Activated T-cell treated with anti-CD3 and anti-CD28 coated beads for 4 hours (primary cell): ENCODE data around the gene RETREG3.
"Not testable (repeated sequence)": the region's sequence is repeated elsewhere in the genome, so short reads cannot be mapped to it uniquely, and the experiment has no call there.

Source experiments
- DNase-seq: peaks from one replicate; pipeline ENCODE4 v3.0.0-alpha.2; 2020

The RETREG3 gene

GRCh38 chr17:42609182-42609813, at the start of gene RETREG3, which contains the start of gene TUBG1:
TSS of gene RETREG3 (minus strand) at chr17:42609374. CDS start at chr17:42609324, 50 bp downstream.
TSS of gene TUBG1 (plus strand) at chr17:42609683. CDS start at chr17:42609738, 55 bp downstream.
- DNase-seq, result peak; percentile 96

DNA sequence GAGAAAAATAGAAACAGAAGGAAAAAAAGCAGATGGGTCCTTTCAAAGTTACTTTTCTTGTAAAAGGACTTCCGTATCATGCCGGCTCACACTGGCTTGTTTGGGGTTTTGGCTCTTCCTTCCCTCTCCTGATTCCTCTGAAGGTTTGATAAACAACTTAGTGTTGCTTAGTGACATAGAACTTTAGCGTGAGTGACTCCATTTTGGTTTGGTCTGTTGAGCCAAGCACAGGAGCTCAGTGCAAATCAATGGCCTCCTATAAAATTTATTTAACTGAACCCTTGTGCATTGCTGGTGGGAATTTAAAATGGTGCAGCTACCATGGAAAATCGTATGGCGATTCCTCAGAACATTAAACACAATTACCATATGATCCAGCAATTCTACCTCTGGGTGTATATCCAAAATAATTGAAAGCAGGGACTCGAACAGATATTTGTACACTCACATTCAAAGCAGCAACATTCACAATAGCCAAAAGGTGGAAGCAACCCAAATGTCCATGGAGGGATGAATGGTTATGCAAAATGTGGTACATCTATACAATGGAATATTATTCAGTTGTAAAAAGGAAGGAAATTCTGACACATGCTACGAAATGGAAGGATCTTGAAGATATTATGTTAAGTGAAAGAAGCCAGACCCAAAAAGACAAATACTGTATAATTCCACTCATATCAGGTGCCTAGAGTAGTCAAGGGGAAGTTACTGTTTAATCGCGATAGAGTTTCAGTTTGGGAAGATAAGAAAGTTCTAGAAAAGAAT, 48.8 kb upstream of the RETREG3 start:
- no peak for DNase-seq

DNA sequence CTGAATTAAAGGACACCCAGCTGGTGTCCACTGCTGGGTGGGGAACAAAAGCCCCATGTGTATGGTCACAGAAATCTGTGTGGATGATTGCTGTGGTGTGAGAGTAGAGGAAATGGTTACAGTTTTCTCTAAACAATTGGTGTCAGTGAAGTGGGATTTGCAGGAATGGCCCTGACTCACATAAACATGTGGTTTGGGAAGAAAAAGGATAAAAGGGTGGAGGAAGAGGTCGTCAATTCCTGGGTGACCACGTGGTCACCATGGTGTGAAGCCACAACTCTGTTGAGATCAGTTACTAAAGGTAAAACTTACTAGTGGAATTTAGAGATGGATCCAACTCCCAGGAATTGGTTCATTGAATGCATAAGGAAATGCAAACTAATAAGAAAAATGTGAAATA, 46.4 kb upstream of the RETREG3 start:
- DNase-seq, result no peak

- DNase-seq, result no peak
These were observed 44.3 kb upstream of the RETREG3 start for GRCh38 chr17:42653179-42654124.

DNA sequence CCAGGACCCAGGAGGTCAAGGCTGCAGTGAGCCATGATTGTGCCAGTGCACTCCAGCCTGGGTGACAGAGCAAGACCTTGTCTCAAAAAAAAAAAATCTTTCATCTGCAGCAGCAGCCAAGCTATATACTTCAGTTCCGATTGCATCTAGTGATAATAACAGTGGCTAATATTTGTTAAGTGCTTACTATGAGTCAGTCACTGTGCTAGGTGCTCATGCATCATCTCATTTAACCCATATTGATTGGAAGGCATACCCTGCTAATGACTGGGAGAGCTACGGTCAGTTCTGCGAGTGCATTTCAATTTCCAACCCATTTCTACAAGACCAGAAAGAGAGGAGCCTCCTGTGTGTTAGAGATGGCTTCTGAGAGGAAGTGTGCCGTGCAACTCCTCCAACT, 42.2 kb upstream of the RETREG3 start:
- no peak for DNase-seq

GRCh38 chr17:42647778-42648177, 38.6 kb upstream of the RETREG3 start:
- DNase-seq, result no peak

DNA sequence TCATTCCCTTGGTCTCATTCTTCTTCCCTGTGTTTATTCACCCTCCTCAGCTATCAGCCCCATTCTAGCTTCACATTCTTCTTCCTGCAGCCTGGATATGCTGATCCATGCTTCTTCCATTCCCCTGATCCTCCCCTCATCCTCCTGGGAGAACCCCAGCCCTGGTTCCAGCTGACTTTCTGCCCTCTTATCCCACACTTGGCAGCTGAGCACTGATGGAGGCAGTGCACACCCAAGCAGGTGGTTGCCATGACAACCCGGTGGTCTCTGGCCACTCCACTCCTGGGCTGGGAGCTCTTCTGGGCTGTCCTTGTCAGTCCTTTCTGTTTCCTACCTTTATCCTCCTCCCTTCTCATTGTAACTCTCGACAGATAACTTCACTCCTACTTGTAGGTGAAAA, 33.2 kb upstream of the RETREG3 start:
- no peak for DNase-seq

DNA sequence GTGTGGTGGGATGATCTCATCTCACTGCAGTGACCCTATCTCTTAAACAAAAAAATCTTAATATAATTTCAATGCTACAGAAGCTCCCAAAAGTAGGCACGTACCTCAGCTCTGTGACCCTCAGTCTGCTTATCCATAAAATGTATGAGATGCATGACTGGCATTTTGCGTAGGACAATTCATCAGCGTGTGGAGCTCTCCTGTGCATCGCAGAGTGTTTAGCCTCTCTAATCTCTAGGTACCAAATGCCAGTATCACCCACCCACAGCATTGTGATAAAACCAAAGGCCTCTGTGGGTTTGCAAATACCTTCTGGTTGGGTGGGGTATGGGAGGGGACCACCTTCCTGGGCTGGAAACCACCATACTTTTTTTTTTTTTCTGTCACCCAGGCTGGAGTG, 30.9 kb upstream of the RETREG3 start:
- no peak for DNase-seq

DNA sequence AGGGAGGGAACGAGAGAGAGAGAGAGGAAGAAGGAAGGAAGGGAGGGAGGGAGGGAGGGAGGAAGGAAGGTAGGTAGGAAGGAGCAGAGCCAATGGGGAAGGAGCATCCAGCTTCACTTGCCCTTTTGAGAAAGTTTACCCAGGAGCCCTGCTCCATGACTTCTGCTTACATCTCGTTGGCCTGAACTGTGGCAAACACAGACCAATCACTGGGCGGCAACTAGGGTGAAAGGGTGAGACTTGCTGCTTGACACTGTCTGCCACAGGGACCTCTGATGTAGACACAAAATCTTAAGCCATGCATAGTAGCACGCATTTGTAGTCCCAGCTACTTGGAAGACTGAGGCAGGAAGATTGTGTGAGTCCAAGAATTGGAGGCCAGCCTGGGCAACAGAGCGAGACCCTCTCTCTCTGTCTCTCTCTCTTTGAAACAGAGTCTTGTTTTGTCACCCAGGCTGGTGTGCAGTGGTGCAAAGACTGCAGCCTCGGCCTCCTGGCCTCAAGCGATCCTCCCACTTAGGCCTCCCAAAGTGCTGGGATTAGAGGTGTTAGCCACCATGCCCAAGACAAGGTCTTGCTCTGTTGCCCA, 30.4 kb upstream of the RETREG3 start:
- no peak for DNase-seq

- DNase-seq, result no peak
These were observed 23.8 kb upstream of the RETREG3 start for GRCh38 chr17:42632949-42633444.

DNA sequence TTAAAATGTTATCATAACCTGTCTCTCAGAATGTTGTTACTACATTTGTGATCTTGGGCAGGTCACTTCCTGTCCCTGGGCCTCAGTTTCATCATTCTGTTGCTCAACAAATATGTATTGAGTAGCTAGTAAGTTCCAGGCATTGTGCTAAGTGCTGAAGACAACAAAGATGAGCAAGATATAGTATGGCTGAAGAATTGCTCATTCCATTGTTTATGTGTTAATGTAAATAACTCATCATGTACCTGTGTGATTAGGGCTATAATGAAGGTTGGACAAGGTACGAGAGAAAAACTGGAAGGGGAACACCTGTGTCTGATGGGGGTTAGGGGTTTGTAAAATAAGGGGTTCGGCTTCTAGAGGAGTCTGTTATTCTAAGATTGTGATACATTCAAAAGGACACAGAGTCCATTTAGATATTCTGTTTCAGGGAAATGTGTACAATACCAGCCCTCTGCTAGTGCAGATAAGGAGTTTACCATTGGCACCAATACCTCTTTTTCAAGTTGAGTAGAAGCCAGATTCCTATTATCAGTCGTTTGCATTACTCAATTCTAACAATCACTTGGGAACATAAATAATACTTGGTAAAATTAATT, 20.3 kb upstream of the RETREG3 start:
- no peak for DNase-seq

DNA sequence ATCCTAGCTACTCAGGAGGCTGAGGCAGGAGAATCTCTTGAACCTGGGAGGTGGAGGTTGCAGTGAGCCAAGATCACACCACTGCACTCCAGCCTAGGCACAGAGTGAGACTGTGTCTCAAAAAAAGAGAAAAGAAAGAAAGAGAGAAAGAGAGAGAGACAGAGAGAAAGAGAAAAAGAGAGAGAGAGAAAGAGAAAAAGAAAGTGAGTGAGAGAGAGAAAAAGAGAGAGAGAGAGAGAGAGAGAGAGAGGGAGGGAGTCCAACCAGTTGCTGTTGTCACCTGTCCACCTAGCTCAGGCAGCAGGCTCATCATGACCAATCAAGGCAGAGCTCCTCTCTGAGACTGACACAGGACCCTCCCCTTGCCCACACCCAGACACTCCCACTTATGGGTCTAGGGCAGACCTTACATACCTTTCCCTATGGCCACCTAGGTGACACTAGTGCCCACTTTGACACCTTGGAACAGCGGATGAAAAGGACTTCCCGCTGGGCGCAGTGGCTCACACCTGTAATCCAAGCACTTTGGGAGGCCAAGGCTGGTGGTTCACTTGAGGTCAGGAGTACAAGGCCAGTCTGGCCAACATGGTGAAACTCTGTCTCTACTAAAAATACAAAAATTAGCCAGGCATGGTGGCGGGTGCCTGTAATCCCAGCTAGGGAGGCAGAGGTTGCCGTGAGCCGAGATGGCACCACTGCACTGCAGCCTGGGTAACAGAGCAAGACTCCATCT, 18.0 kb upstream of the RETREG3 start:
- not testable (repeated sequence) for DNase-seq

- no peak for DNase-seq
These were observed 14.8 kb upstream of the RETREG3 start for GRCh38 chr17:42623732-42624596.

DNA sequence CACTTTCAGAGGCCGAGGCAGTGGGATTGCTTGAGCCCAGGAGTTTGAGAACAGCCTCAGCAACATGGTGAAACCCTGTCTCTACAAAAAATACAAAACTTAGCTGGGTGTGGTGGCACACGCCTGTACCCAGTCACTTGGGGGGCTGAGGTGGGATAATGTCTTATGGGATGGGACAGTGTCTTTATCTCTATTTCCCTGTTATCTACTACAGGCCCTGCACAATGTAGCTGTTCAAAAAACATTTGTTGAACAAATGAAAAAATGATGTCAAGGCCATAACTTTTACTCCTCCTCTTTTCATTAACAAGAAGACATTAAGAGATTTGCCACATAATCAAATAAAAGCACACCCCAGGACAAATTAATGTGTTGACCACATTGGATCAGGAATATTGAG, 14.1 kb upstream of the RETREG3 start:
- DNase-seq, result no peak

- DNase-seq, result not testable (repeated sequence)
These were observed 12.8 kb upstream of the RETREG3 start for GRCh38 chr17:42621987-42622386.

- no peak for DNase-seq
These were observed 9.4 kb upstream of the RETREG3 start for GRCh38 chr17:42618442-42619150.

- DNase-seq, result no peak
These were observed 8.8 kb upstream of the RETREG3 start for GRCh38 chr17:42617956-42618431.

- no peak for DNase-seq
These were observed 4.6 kb upstream of the RETREG3 start for GRCh38 chr17:42613699-42614295.

GRCh38 chr17:42612013-42612412, 2.8 kb upstream of the RETREG3 start:
- no peak for DNase-seq
